ENCODE data around the gene SPEF1.

DNA sequence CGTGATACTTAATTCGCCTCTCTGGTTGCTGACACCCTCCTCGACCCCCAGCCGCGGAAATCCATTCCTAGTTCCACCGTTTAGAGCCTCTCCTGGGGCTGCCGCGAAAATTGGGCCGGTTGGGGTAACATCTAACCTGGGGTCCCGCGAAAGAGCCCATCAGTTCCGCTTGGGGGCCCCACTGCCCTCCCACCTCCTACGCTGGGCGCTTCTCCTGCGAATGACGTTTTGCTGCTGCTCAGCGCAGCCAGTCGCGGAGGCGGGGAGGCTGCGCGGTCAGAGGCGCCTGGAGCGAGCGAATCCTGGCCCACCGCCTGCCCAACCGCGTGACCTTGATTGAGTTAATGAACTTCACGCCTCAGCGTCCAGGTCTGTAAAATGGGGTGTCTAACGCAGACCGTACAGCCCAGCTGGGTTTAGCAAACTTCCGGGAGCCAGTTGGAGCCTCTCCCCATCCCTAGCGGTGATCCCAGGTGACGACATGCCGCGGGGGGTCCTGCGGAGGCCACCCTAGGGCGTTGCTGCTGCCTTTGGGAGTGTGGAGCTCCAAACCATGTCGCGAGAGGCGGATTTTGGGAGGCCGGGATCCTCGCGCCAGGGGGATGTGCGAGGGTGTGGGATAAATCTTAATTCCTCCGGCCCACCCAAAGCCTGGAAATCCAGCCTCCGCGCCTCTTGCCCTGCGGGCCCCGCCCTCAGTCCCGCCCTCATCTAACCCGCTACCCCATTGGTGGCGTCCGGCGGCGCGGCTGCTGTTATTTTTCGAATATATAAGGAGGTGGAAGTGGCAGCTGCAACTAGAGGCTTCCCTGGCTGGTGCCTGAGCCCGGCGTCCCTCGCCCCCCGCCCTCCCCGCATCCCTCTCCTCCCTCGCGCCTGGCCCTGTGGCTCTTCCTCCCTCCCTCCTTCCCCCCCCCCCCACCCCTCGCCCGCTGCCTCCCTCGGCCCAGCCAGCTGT, 14.5 kb upstream of the SPEF1 start, which contains the start of gene CDC25B:
- peak in 2 of 4 donors; percentile 51 to 52 for TF ChIP-seq POLR2A (IDR thresholded peaks at IDR 0.05)
- TF ChIP-seq, protein P1, sequence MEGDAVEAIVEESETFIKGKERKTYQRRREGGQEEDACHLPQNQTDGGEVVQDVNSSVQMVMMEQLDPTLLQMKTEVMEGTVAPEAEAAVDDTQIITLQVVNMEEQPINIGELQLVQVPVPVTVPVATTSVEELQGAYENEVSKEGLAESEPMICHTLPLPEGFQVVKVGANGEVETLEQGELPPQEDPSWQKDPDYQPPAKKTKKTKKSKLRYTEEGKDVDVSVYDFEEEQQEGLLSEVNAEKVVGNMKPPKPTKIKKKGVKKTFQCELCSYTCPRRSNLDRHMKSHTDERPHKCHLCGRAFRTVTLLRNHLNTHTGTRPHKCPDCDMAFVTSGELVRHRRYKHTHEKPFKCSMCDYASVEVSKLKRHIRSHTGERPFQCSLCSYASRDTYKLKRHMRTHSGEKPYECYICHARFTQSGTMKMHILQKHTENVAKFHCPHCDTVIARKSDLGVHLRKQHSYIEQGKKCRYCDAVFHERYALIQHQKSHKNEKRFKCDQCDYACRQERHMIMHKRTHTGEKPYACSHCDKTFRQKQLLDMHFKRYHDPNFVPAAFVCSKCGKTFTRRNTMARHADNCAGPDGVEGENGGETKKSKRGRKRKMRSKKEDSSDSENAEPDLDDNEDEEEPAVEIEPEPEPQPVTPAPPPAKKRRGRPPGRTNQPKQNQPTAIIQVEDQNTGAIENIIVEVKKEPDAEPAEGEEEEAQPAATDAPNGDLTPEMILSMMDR (IDR thresholded peaks at IDR 0.05), result peak; percentile 38 to 74 (median 60)

Measured in esophagus squamous epithelium (tissue), 4 donors.